ENCODE measurements around the gene AGBL4. TPM values are rescaled to one million over a fixed set of nuclear protein-coding genes. Genes with fewer than 3 reads are reported as not detected.
A peak's percentile ranks its signal among the peaks of the same experiment; 100 is the strongest.

The AGBL4 gene
- polyA plus RNA-seq, 3 donors from 2014 or later = not detected

DNA sequence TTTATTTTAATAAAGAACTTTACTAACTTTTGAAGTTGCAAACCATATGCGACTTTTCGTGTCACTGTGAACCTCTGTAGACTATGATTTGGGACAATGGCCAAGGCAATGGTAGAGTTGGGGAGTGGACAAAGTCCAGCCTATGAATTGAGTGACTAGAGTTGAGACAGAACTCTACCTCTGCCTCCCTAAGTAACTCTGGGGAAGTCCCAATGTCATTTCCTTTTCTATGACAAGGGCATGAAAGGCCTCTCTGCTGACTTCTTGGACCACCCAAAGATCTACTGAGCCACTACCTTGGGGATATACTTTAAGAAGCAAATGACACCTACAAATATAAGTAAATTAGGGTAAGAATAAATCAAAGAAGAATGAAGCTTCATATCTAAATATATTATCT lies 1266.4 kb downstream of the AGBL4 start:
- Mint-ChIP-seq H3K36me3 (peaks cover 0 to 15% (median 7%) of the 10 kb centered on the region in 3 donors), H3K27ac (no peak overlapping the region), H3K4me1 (no peaks in the 10 kb centered on the region), H3K4me3 (no peak overlapping the region), H3K9me3 (no peaks in the 10 kb centered on the region), H3K27me3 (ENCODE audit: low read depth in 3 of 3) (peaks cover 0 to 1% (median 0%) of the 10 kb centered on the region in 3 donors)
- DNase-seq = no peak

DNA sequence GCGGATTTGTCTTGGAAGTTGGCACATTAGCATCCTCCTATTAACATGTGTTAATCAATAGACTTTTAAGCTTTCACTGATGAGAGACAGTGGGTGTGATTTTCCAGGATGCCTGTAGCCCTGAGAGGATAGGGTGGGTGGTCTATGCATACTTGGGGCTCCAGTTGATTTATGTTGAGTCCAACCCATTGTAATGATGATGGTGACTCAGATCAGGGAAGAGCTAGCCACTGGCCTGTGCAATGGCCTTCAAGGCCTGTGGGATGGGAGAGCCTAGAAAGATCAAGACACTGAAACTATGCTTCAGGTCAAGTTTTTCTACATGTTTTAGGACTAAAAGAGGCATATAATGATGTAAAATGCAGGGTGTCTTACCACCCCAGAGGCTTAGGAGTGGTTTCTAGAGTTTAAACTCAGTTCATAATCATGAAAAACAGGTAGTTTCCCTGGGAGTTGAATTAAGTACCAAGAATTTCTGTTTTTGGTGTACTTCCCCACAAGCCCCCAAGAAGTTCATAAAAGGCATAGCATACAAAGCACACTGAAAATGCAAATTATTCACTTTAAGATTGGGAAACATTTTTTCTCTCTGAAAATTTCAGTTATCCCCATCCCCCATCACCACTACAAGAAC lies 1267.0 kb downstream of the AGBL4 start:
- no peaks in the 10 kb centered on the region for H3K27me3 Mint-ChIP-seq (ENCODE audit: low read depth in 3 of 3)
- H3K27ac Mint-ChIP-seq = no peak overlapping the region
- no peaks in the 10 kb centered on the region for H3K4me1 Mint-ChIP-seq
- DNase-seq = no peak
- peaks cover 0 to 15% (median 7%) of the 10 kb centered on the region in 3 donors for H3K36me3 Mint-ChIP-seq
- H3K9me3 Mint-ChIP-seq = no peaks in the 10 kb centered on the region
- no peak overlapping the region for H3K4me3 Mint-ChIP-seq

DNA sequence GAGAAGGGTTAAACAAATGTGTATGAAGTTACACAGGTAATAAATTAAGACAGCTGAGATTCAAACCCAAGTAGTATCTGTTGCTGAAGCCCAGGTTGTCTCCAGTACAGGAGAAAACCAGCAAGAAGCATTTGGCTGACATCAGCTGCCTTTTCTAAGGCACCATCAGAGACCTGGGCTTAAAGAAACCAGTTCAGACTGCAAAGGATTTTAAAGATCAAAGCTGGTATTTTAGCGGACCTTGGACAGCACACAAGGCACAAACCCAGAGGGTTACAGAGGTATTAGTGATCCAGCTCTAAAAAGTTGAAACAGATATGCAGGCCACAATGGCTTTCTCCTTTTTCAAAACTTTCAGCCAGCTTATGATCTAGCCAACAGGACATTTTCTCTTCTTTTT lies 1270.5 kb downstream of the AGBL4 start:
- H3K4me3 Mint-ChIP-seq = no peak overlapping the region
- no peak overlapping the region for H3K27ac Mint-ChIP-seq
- peaks cover 0 to 12% (median 5%) of the 10 kb centered on the region in 3 donors for H3K36me3 Mint-ChIP-seq
- H3K27me3 Mint-ChIP-seq (ENCODE audit: low read depth in 3 of 3) = no peaks in the 10 kb centered on the region
- no peaks in the 10 kb centered on the region for H3K9me3 Mint-ChIP-seq
- DNase-seq = no peak
- no peaks in the 10 kb centered on the region for H3K4me1 Mint-ChIP-seq

DNA sequence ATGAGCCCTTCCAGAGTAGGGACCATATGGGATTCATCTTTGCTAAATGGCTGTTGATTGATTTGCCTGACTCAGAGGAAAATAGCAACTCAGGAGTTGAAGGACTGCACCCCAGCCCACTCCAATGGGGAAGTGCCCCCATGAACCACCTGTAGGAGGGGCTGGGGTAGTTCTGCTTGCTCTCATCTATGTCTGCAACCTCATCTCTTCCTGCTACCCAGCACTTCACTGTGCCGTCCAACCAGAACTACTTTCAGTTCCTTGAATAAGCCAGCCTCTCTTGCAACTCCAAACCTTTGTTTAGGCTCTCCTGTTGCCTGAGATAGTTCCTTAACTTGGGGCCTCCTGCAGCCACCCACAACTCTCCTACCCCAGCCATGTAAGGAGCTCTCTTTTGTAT lies 1273.6 kb downstream of the AGBL4 start:
- Mint-ChIP-seq H3K4me3 (no peak overlapping the region), H3K27me3 (ENCODE audit: low read depth in 3 of 3) (peaks cover 0 to 3% (median 0%) of the 10 kb centered on the region in 3 donors), H3K4me1 (no peaks in the 10 kb centered on the region), H3K27ac (no peak overlapping the region), H3K9me3 (no peaks in the 10 kb centered on the region), H3K36me3 (peaks cover 0 to 4% (median 0%) of the 10 kb centered on the region in 3 donors)
- no peak for DNase-seq

DNA sequence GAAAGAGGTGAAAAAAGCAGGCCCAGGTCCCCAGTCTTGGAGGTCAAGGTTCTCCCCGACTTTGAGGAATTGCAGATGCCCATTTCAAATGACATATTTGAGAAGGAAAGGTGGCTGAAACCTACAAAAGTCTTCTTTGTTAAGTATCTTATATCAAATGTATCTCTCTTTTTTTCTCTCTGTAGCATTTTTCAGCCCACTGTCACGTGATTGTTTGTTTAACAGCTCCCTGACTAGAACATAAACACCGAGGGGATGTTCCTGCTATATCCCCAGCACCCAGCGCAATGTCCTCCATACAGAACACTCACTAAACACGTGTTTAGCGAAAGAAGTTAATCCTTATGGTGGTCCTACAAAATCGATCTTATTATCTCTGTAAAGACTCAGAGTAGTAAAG lies 1274.7 kb downstream of the AGBL4 start:
- Mint-ChIP-seq H3K27ac (no peak overlapping the region), H3K9me3 (no peaks in the 10 kb centered on the region), H3K4me3 (no peak overlapping the region), H3K4me1 (no peaks in the 10 kb centered on the region), H3K36me3 (peaks cover 0 to 4% (median 0%) of the 10 kb centered on the region in 3 donors), H3K27me3 (ENCODE audit: low read depth in 3 of 3) (peaks cover 0 to 3% (median 0%) of the 10 kb centered on the region in 3 donors)
- no peak for DNase-seq

DNA sequence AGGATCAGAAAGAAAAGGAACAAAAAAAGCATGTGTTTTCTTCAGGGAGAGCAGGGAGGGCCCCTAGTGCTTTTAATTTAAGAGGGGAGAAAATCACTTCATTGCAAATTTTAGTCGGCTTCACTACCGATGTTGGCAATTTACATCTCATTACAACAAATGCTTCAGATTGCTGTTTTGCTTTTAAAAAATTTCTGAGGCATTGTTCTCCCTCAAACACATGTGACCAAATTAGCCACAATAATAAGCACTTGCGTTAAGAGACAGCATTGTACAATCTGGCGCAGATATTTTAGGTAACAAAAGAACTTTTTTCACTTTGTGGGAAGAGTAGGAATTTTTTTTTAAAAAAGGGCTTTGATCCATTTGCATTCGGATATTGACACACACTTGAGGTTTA lies 1276.8 kb downstream of the AGBL4 start:
- H3K27ac Mint-ChIP-seq = no peak overlapping the region
- H3K4me1 Mint-ChIP-seq = no peaks in the 10 kb centered on the region
- DNase-seq = no peak
- H3K36me3 Mint-ChIP-seq = peaks cover 0 to 8% (median 0%) of the 10 kb centered on the region in 3 donors
- H3K9me3 Mint-ChIP-seq = no peaks in the 10 kb centered on the region
- H3K4me3 Mint-ChIP-seq = no peak overlapping the region
- peaks cover 0 to 3% (median 0%) of the 10 kb centered on the region in 3 donors for H3K27me3 Mint-ChIP-seq (ENCODE audit: low read depth in 3 of 3)

DNA sequence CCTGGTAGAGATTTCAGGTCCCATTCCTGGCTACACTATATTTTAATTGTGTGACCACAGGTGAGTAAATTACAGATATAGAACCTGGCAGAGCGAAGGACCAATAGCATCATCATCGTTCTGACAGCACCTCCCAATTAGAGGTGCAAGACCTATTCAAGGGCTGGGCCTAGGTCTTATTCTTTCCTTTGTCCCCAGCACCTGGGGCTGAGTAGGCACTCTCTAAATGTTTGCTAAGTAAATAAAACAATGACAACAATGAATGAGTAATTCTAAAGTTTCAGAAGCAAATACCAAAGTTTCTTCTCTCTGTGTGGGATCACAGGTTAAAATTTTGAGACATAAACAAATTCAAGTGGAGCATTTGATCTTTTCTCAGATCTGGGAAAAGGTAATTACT lies 1279.7 kb downstream of the AGBL4 start:
- Mint-ChIP-seq H3K4me3 (no peak overlapping the region), H3K27ac (no peak overlapping the region), H3K9me3 (no peaks in the 10 kb centered on the region), H3K27me3 (ENCODE audit: low read depth in 3 of 3) (peaks cover 0 to 3% (median 0%) of the 10 kb centered on the region in 3 donors), H3K4me1 (no peaks in the 10 kb centered on the region), H3K36me3 (peaks cover 0 to 11% (median 5%) of the 10 kb centered on the region in 3 donors)
- DNase-seq = no peak

DNA sequence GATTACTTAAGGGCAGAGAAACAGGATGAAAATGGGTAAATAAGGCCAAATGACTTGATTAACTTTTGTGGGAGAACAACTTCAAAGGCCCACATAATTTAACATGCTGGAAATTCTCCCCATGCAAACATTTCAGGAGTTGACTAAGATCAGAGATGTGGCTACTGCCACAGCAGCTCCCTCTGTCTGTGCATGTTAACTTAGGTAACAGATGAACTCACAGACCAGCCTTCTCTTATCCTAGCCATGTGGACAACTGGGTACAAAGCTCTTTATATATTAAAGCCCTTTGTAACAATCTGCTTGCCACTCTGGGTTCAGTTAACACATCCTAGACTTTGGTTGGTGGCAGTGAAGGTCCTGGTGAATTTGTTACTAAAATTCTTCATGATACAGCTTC lies 1280.3 kb downstream of the AGBL4 start:
- H3K36me3 Mint-ChIP-seq = peaks cover 0 to 11% (median 5%) of the 10 kb centered on the region in 3 donors
- no peaks in the 10 kb centered on the region for H3K9me3 Mint-ChIP-seq
- H3K27me3 Mint-ChIP-seq (ENCODE audit: low read depth in 3 of 3) = peaks cover 0 to 3% (median 0%) of the 10 kb centered on the region in 3 donors
- no peak overlapping the region for H3K4me3 Mint-ChIP-seq
- no peak for DNase-seq
- H3K4me1 Mint-ChIP-seq = no peaks in the 10 kb centered on the region
- no peak overlapping the region for H3K27ac Mint-ChIP-seq

DNA sequence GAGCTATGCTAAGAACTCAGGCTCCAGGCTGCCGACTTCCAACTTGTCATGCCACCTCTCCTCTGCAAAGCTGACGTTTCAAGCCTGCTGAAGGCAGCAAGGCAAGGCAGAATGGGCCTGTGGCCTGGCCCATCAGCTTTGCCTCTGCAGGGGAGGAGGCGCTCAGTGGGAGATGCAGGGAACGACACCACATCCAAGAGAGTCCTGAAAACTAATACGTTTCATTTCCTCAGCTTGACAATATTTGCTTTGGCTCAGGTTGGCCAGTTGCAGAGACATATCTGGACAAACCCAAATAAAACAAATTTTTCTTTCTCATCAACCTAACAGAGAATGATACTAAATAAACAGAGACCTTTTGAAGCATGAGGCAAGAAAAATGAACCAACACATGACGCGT lies 1282.4 kb downstream of the AGBL4 start:
- no peaks in the 10 kb centered on the region for H3K27me3 Mint-ChIP-seq (ENCODE audit: low read depth in 3 of 3)
- H3K9me3 Mint-ChIP-seq = no peaks in the 10 kb centered on the region
- peaks cover 0 to 11% (median 5%) of the 10 kb centered on the region in 3 donors for H3K36me3 Mint-ChIP-seq
- DNase-seq = no peak
- H3K4me1 Mint-ChIP-seq = no peaks in the 10 kb centered on the region
- H3K27ac Mint-ChIP-seq = no peak overlapping the region
- no peak overlapping the region for H3K4me3 Mint-ChIP-seq

DNA sequence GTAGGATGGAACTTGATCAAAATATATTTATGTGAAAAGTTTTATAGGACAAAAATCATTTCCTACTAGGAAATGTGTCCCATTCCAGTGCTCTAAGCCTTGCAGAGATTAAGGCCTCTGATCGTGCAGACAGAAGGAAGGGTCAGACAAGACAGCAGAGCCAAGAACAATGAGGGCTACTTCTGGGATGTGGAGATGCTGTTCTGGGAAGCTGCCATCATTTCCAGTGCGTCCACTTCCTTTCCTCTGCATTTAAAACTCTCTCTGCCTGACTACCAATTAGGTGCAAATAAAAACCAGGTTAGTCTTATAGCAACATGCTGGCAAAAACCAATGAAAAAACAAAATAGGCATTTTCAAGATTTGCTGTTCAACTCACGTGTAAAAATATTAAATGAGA lies 1283.1 kb downstream of the AGBL4 start:
- Mint-ChIP-seq H3K27me3 (ENCODE audit: low read depth in 3 of 3) (no peaks in the 10 kb centered on the region), H3K9me3 (no peaks in the 10 kb centered on the region), H3K4me3 (no peak overlapping the region), H3K27ac (no peak overlapping the region), H3K4me1 (no peaks in the 10 kb centered on the region), H3K36me3 (peaks cover 0 to 14% (median 12%) of the 10 kb centered on the region in 3 donors)
- DNase-seq = no peak

DNA sequence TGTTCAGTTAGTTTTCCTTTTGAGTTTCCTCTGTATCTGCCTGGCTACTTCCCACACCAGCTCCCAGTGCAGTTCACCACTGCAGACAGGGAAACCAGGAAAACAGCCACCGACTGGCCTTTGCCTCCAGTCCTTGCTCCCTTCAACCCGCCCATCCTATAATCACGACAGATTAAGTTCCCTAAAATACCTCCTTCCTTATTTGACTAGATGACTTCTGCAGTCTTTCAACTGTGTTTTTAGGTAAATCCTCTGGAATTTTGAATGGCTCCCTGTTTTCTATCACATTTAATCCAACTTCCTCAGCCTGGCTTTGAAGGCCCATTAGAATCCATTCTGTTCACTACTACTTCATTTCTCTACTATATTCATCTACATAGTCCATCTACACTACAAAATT lies 1284.7 kb downstream of the AGBL4 start:
- H3K27me3 Mint-ChIP-seq (ENCODE audit: low read depth in 3 of 3) = no peaks in the 10 kb centered on the region
- H3K4me3 Mint-ChIP-seq = no peak overlapping the region
- DNase-seq = no peak
- H3K36me3 Mint-ChIP-seq = peaks cover 0 to 17% (median 11%) of the 10 kb centered on the region in 3 donors
- no peaks in the 10 kb centered on the region for H3K4me1 Mint-ChIP-seq
- H3K9me3 Mint-ChIP-seq = no peaks in the 10 kb centered on the region
- no peak overlapping the region for H3K27ac Mint-ChIP-seq

DNA sequence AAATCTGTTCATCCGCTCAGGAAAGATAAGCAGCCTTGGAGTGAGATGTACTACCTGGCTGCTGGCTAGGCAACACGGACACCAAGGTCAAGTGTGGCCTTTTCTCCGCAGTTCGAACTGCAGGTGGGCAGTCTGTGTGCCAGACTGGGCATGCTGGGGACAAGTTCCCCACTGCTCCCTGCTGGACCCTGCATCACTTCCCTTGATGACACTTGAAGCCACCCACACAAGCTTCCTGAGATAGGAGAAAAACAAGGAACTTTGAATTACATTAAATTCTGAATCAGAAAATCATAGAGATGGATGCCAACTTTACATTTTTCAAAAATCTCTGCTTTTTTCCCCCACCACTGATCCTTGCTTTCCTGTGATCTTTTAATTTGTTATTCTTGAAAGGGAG lies 1285.4 kb downstream of the AGBL4 start:
- Mint-ChIP-seq H3K36me3 (peaks cover 0 to 21% (median 11%) of the 10 kb centered on the region in 3 donors), H3K27ac (no peak overlapping the region), H3K4me1 (no peaks in the 10 kb centered on the region), H3K9me3 (no peaks in the 10 kb centered on the region), H3K27me3 (ENCODE audit: low read depth in 3 of 3) (no peaks in the 10 kb centered on the region), H3K4me3 (no peak overlapping the region)
- no peak for DNase-seq

DNA sequence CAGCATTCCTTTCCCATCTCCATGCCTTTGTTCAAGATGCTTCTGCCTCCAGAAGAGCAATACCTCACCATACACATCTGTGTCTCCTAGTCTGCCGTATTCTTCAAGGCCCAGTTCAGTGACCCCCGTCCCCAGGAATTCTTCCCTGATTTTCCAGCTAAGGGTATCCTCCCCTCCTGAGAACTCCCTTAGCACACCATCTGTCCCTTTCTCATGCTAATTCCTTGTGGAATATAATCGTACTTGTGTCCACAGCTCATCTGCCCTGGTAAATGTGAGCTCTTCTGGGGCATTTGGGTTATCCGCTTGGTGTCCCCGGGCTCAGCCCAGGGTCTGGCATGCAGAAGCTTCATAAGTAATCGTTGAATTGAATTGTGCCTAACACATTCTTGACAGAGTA lies 1288.0 kb downstream of the AGBL4 start:
- H3K9me3 Mint-ChIP-seq = no peaks in the 10 kb centered on the region
- no peaks in the 10 kb centered on the region for H3K27me3 Mint-ChIP-seq (ENCODE audit: low read depth in 3 of 3)
- H3K4me3 Mint-ChIP-seq = no peak overlapping the region
- H3K27ac Mint-ChIP-seq = peak overlapping the region in 1 of 6 donors; percentile 50
- H3K36me3 Mint-ChIP-seq = peaks cover 0 to 21% (median 8%) of the 10 kb centered on the region in 3 donors
- H3K4me1 Mint-ChIP-seq = no peaks in the 10 kb centered on the region
- DNase-seq = no peak

DNA sequence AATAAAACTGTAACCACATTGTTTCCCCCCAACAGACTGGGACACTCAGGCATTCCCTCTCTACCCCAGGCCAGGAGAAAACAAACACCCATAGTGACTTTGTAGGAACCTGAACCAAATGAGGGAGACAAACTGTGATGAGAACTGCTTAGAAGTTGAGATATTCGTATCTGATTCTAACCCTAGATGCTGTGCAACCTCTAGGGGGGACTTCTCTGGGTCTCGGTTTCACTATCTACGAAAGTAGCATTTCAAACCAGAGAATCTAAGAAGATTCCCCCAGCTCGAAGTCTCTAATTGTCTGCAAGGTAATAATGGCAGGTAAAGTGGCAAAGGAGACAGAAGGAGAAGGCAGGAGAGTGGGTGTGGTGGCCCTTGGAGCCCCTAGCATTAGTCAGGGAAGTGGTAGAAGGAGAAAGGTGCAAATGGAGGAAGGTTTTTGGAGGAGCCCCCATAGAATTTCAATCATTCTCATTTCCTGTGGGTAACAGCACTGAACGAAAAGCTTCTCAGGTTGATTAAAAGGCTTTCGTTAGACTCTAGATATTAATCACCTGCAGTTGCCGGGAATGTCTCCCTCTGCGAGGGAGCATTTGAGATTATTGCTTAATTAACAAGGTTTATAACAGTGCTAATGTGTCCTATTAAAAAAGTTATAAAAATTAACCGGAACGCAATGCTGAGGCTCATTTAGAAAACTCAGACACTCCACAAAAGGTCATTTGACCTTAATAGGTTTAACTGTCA lies 1293.4 kb downstream of the AGBL4 start:
- no peak for DNase-seq
- H3K9me3 Mint-ChIP-seq = no peaks in the 10 kb centered on the region
- no peaks in the 10 kb centered on the region for H3K4me1 Mint-ChIP-seq
- H3K36me3 Mint-ChIP-seq = peaks cover 0 to 8% (median 0%) of the 10 kb centered on the region in 3 donors
- H3K27me3 Mint-ChIP-seq (ENCODE audit: low read depth in 3 of 3) = peaks cover 0 to 1% (median 0%) of the 10 kb centered on the region in 3 donors
- H3K27ac Mint-ChIP-seq = no peak overlapping the region
- no peak overlapping the region for H3K4me3 Mint-ChIP-seq

Measured in immature natural killer cell (primary cell).